ENCODE data around the gene CADPS. TPM values are rescaled to one million over a fixed set of nuclear protein-coding genes. Genes with fewer than 3 reads are reported as not detected.

Gene CADPS
- total and polyA plus RNA-seq, 9 of the 15 experiments (the other 6 are each of a cell fraction or from before 2014, with no cell fraction given), result not detected

- BruUV-seq (replicated peaks), result no TSS peak
- ATAC-seq, result no peak
- H3K27me3 ChIP-seq (ENCODE audit: control insufficient read depth in 2 of 2, insufficient read depth in 2 of 2, low read length in 2 of 2), result no peaks in the 10 kb centered on the region
- H3K4me3 ChIP-seq, result no peak overlapping the region
- H3K4me2 ChIP-seq (ENCODE audit: insufficient read depth, low read length), result no peak overlapping the region
- no peaks in the 10 kb centered on the region for H3K79me2 ChIP-seq (ENCODE audit: control insufficient read depth, insufficient read depth, low read length)
- WGBS (ENCODE audit: insufficient coverage, low coverage, missing lambda C conversion rate), result 0% methylated on average over 1 of the region's 1 CpG
- TF ChIP-seq IRF9 (tag; IDR thresholded peaks at IDR 0.05) (no peak), HDAC2 (IDR thresholded peaks at IDR 0.05) (no peak), KAT7 (CRISPR knock-in tag; IDR thresholded peaks at IDR 0.05; ENCODE audit: borderline replicate concordance) (no peak), RBM15 (IDR thresholded peaks at IDR 0.05; ENCODE audit: insufficient read depth, low read length) (no peak), NCOA2 (IDR thresholded peaks at IDR 0.05; ENCODE audit: partially characterized antibody in 2 of 2) (no peak), NFYB (IDR thresholded peaks at IDR 0.05; ENCODE audit: extremely low read depth, insufficient read length) (no peak)
- POLR2A ChIA-PET, result no interaction called here
- no peak for DNase-seq (ENCODE audit: extremely low read depth in 1 of 4, low spot score in 3 of 4)
- no peaks in the 10 kb centered on the region for H3K9me3 ChIP-seq (replicated peaks; ENCODE audit: control insufficient read depth, insufficient read depth, low read depth, low read length)
- H3K4me1 ChIP-seq (replicated peaks in 1 of 2; ENCODE audit: control insufficient read depth in 2 of 2, insufficient read depth in 2 of 2, low read length in 2 of 2), result no peaks in the 10 kb centered on the region
- no peaks in the 10 kb centered on the region for H3K9me1 ChIP-seq (ENCODE audit: control insufficient read depth, insufficient read depth, low read length)
- CTCF ChIA-PET (ENCODE audit: low intra/inter-chr PET ratio), result no interaction called here
- in situ Hi-C loops (cut with MboI), result no loop called here
- H3K27ac ChIP-seq (ENCODE audit: extremely low read depth, low read depth, low read length), result no peak overlapping the region
- FAIRE-seq, result no peak
- H2AFZ ChIP-seq (ENCODE audit: low read depth, low read length), result no peak overlapping the region
- H4K20me1 ChIP-seq (replicated peaks; ENCODE audit: control insufficient read depth, insufficient read depth, low read length), result no peaks in the 10 kb centered on the region
- H3K9ac ChIP-seq (ENCODE audit: insufficient read depth in 1 of 2, low read depth in 2 of 2, low read length in 2 of 2), result no peak overlapping the region
- no peaks in the 10 kb centered on the region for H3K36me3 ChIP-seq (ENCODE audit: control insufficient read depth, insufficient read depth, low read length)
- intact Hi-C loops (cut with micrococcal nuclease), result no loop called here
These were observed 13.6 kb upstream of the CADPS start for GRCh38 chr3:62888778-62889177.

Measured in K562 (cell line).